MM.1S (cell line): Measurements from ENCODE around the gene INTS13.

Experiments
- EZH2 ChIP-seq: fragments of 300-600 bp; sonication (generic); optimal IDR thresholded peaks from 2 replicates; pipeline ENCODE3; 2017; ENCODE audit warnings: low read depth, mild to moderate bottlenecking, antibody characterized with exemption, low read length, mixed read lengths
- TF ChIP-seq, protein P1 (sequence below): fragments of 300-600 bp; sonication (generic); IDR thresholded peaks from 2 replicates; pipeline ENCODE4 v1.5.1; 2016; ENCODE audit warnings: antibody characterized with exemption, low read length, mixed read lengths

DNA sequence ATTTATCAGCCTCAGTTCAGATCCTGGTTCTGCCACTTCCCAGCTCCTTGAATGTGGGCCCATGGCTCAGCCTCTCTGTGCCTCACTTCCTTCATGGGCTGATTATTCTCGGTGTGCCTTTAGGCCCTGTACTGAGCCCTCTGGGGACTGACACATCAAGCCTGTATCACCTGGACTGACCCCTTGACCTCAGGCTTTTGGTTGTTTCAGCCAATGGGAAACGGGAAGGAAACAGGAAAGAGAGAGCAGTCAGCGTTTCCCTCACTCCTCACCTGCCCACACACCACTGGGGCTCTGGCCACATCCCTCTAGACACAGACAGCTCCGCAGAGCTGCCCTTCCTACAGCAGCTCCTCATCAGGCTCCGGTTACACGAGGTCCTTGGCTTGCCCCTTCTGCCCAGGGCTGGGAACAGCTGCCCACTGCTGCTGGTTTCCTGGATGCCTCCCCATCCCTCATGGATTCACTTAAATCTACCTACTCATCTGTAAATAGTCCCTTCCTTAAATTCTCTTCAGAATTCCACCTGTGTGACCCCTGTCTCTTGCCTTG lies 67.8 kb downstream of the INTS13 start:
- TF ChIP-seq, protein P1, sequence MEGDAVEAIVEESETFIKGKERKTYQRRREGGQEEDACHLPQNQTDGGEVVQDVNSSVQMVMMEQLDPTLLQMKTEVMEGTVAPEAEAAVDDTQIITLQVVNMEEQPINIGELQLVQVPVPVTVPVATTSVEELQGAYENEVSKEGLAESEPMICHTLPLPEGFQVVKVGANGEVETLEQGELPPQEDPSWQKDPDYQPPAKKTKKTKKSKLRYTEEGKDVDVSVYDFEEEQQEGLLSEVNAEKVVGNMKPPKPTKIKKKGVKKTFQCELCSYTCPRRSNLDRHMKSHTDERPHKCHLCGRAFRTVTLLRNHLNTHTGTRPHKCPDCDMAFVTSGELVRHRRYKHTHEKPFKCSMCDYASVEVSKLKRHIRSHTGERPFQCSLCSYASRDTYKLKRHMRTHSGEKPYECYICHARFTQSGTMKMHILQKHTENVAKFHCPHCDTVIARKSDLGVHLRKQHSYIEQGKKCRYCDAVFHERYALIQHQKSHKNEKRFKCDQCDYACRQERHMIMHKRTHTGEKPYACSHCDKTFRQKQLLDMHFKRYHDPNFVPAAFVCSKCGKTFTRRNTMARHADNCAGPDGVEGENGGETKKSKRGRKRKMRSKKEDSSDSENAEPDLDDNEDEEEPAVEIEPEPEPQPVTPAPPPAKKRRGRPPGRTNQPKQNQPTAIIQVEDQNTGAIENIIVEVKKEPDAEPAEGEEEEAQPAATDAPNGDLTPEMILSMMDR = no peak
- no peak for TF ChIP-seq EZH2
